Neural cell (in vitro differentiated cells): ENCODE data around the gene C11orf42. TPM values are rescaled to one million over a fixed set of nuclear protein-coding genes. Genes with fewer than 3 reads are reported as not detected.

Source experiments
- H2AFZ ChIP-seq: fragments of 200-600, 300-800 bp; sonication (generic), shearing (Covaris generic); 2 replicates; pipeline ENCODE4 v1.6.0; 2014; ENCODE audit warnings: low read depth, mild to moderate bottlenecking, antibody characterized with exemption, low read length, moderate library complexity
- H3F3A ChIP-seq: fragments of 200-600 bp; shearing (Covaris generic); 2 replicates; pipeline ENCODE4 v1.6.1; 2016; ENCODE audit warnings: mild to moderate bottlenecking, moderate library complexity, mixed read lengths, antibody characterized with exemption, low read length; ENCODE audit not compliant: insufficient read depth, poor library complexity, severe bottlenecking
- H3K27ac ChIP-seq: fragments of 200-600, 300-800 bp; sonication (generic), shearing (Covaris generic); 2 replicates; pipeline ENCODE4 v1.5.1; 2014; ENCODE audit warnings: mild to moderate bottlenecking, low read length, moderate library complexity
- H3K27me3 ChIP-seq: fragments of 300-800, 200-600 bp; sonication (generic), shearing (Covaris generic); 2 replicates; pipeline ENCODE4 v1.6.0; 2014; ENCODE audit warnings: mild to moderate bottlenecking, low read depth, low read length, moderate library complexity; ENCODE audit not compliant: insufficient read depth
- H3K36me3 ChIP-seq: fragments of 300-800, 200-600 bp; sonication (generic), shearing (Covaris generic); 2 replicates; pipeline ENCODE4 v1.5.1; 2014; ENCODE audit warnings: mild to moderate bottlenecking, antibody characterized with exemption, low read length, moderate library complexity; ENCODE audit not compliant: insufficient read depth
- H3K4me2 ChIP-seq: fragments of 300-800, 200-600 bp; sonication (generic), shearing (Covaris generic); 2 replicates; pipeline ENCODE4 v1.6.0; 2014; ENCODE audit warnings: mild to moderate bottlenecking, low read length
- H3K4me3 ChIP-seq: fragments of 300-800, 200-600 bp; sonication (generic), shearing (Covaris generic); 2 replicates; pipeline ENCODE4 v1.5.1; 2014; ENCODE audit warnings: mild to moderate bottlenecking, low read length, moderate library complexity
- H3K79me2 ChIP-seq: fragments of 200-600 bp; shearing (Covaris generic); replicated peaks from 2 replicates; pipeline ENCODE4 v1.6.0; 2014; ENCODE audit warnings: mild to moderate bottlenecking, low read length, moderate library complexity; ENCODE audit not compliant: insufficient read depth
- H3K9ac ChIP-seq: fragments of 300-800, 200-600 bp; sonication (generic), shearing (Covaris generic); 2 replicates; pipeline ENCODE4 v1.6.1; 2016; ENCODE audit warnings: mild to moderate bottlenecking, low read length, mixed read lengths
- H3K9me2 ChIP-seq: fragments of 200-600 bp; shearing (Covaris generic); 2 replicates; pipeline ENCODE4 v1.6.1; 2016; ENCODE audit warnings: mild to moderate bottlenecking, low read length, mixed read lengths; ENCODE audit not compliant: insufficient read depth
- H3K9me3 ChIP-seq: fragments of 200-600, 300-800 bp; sonication (generic), shearing (Covaris generic); 2 replicates; pipeline ENCODE4 v1.6.1; 2016; ENCODE audit warnings: mild to moderate bottlenecking, mixed run types, low read length, moderate library complexity, mixed read lengths
- H4K20me1 ChIP-seq: fragments of 200-600 bp; shearing (Covaris generic); 2 replicates; pipeline ENCODE4 v1.6.1; 2016; ENCODE audit warnings: mild to moderate bottlenecking, mixed run types; ENCODE audit not compliant: insufficient read depth
- CTCF ChIP-seq: fragments of 450-650 bp; IDR thresholded peaks from 2 replicates; pipeline ENCODE4 v1.5.1; 2014; ENCODE audit warnings: antibody characterized with exemption, mild to moderate bottlenecking, moderate library complexity; ENCODE audit not compliant: poor library complexity, severe bottlenecking
- EP300 ChIP-seq: fragments of 450-650 bp; conservative IDR thresholded peaks from 2 replicates; pipeline ENCODE4 v1.6.1; 2014; ENCODE audit warnings: antibody characterized with exemption, mild to moderate bottlenecking, moderate library complexity; ENCODE audit not compliant: poor library complexity, severe bottlenecking
- EZH2 ChIP-seq: fragments of 200-600, 300-800 bp; shearing (Covaris generic), sonication (generic); IDR thresholded peaks from 2 replicates; pipeline ENCODE4 v1.6.1; 2014; ENCODE audit warnings: antibody characterized with exemption, low read length, borderline replicate concordance, mild to moderate bottlenecking; ENCODE audit not compliant: insufficient read depth, poor library complexity, severe bottlenecking
- MXI1 ChIP-seq: fragments of 450-650 bp; conservative IDR thresholded peaks from 2 replicates; pipeline ENCODE4 v1.6.1; 2014; ENCODE audit warnings: antibody characterized with exemption, mild to moderate bottlenecking; ENCODE audit not compliant: poor library complexity, severe bottlenecking
- POLR2AphosphoS5 ChIP-seq: IDR thresholded peaks from 2 replicates; pipeline ENCODE4 v1.6.1; 2012
- RAD21 ChIP-seq: fragments of 450-650 bp; conservative IDR thresholded peaks from 2 replicates; pipeline ENCODE4 v1.6.1; 2014; ENCODE audit warnings: antibody characterized with exemption, mild to moderate bottlenecking, moderate library complexity
- SMC3 ChIP-seq: fragments of 450-650 bp; conservative IDR thresholded peaks from 2 replicates; pipeline ENCODE4 v1.6.1; 2014; ENCODE audit warnings: antibody characterized with exemption, mild to moderate bottlenecking, moderate library complexity; ENCODE audit not compliant: poor library complexity
- TAF1 ChIP-seq: IDR thresholded peaks from 2 replicates; pipeline ENCODE4 v1.6.1; 2012; ENCODE audit warnings: low read depth
- polyA plus RNA-seq: library from polyadenylated mRNA; depleted of rRNA; stranded (reverse); fragments of >200 nt; gene quantifications from 2 replicates; pipeline ENCODE4 v1.2.3, GENCODE V29; 2014
- TF ChIP-seq, protein P1 (sequence below): IDR thresholded peaks from 2 replicates; pipeline ENCODE4 v1.6.1; 2012; ENCODE audit warnings: borderline replicate concordance

Gene C11orf42
- polyA plus RNA-seq, 1 donor from 2014 or later, result not detected

DNA sequence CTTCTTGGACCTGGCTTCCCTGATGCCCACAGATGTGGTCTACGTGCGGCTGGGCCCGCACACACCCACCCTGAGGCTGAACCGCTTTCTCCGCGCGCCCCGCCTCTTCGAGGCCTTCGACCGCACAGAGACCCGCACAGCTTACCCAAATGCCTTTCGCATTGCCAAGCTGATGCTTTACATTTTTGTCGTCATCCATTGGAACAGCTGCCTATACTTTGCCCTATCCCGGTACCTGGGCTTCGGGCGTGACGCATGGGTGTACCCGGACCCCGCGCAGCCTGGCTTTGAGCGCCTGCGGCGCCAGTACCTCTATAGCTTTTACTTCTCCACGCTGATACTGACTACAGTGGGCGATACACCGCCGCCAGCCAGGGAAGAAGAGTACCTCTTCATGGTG is 34.8 kb downstream of the C11orf42 start:
- H4K20me1 ChIP-seq, result no peaks in the 10 kb centered on the region
- no peaks in the 10 kb centered on the region for H3K79me2 ChIP-seq
- no peaks in the 10 kb centered on the region for H3F3A ChIP-seq
- H3K27me3 ChIP-seq, result no peaks in the 10 kb centered on the region
- no peak overlapping the region for H3K9ac ChIP-seq
- H2AFZ ChIP-seq, result no peak overlapping the region
- H3K4me2 ChIP-seq, result no peak overlapping the region
- no peak overlapping the region for H3K4me3 ChIP-seq
- no peak overlapping the region for H3K27ac ChIP-seq
- H3K36me3 ChIP-seq, result no peaks in the 10 kb centered on the region
- H3K9me2 ChIP-seq, result no peaks in the 10 kb centered on the region
- H3K9me3 ChIP-seq, result no peaks in the 10 kb centered on the region
- no peak for TF ChIP-seq POLR2AphosphoS5

DNA sequence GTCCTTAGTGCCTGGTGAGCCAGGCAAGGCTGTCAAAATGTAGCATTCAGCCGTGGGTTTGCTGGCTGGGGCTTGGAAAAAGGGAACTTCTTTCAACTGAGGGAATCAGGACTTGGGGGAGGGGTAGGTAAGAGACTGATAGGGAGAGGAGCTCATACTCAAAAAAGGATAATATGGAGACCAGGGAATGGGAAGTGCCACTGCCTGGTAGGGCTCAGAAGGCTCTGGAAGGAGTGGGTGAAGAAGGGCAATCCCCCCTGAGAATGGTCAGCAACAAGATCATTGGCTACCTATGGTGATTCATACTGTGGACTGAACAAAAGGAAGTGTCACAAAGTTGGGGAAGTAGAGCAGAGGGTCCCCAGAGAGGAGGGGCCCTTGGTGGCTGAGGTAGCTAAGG is 35.4 kb downstream of the C11orf42 start:
- Histone ChIP-seq H3K9me2 (no peaks in the 10 kb centered on the region), H3K4me3 (no peak overlapping the region), H3K79me2 (no peaks in the 10 kb centered on the region), H3K36me3 (no peaks in the 10 kb centered on the region), H3K9ac (no peak overlapping the region), H2AFZ (no peak overlapping the region), H4K20me1 (no peaks in the 10 kb centered on the region), H3K9me3 (no peaks in the 10 kb centered on the region), H3K27me3 (no peaks in the 10 kb centered on the region), H3F3A (no peaks in the 10 kb centered on the region), H3K27ac (no peak overlapping the region), H3K4me2 (no peak overlapping the region)
- TF ChIP-seq, protein P1, sequence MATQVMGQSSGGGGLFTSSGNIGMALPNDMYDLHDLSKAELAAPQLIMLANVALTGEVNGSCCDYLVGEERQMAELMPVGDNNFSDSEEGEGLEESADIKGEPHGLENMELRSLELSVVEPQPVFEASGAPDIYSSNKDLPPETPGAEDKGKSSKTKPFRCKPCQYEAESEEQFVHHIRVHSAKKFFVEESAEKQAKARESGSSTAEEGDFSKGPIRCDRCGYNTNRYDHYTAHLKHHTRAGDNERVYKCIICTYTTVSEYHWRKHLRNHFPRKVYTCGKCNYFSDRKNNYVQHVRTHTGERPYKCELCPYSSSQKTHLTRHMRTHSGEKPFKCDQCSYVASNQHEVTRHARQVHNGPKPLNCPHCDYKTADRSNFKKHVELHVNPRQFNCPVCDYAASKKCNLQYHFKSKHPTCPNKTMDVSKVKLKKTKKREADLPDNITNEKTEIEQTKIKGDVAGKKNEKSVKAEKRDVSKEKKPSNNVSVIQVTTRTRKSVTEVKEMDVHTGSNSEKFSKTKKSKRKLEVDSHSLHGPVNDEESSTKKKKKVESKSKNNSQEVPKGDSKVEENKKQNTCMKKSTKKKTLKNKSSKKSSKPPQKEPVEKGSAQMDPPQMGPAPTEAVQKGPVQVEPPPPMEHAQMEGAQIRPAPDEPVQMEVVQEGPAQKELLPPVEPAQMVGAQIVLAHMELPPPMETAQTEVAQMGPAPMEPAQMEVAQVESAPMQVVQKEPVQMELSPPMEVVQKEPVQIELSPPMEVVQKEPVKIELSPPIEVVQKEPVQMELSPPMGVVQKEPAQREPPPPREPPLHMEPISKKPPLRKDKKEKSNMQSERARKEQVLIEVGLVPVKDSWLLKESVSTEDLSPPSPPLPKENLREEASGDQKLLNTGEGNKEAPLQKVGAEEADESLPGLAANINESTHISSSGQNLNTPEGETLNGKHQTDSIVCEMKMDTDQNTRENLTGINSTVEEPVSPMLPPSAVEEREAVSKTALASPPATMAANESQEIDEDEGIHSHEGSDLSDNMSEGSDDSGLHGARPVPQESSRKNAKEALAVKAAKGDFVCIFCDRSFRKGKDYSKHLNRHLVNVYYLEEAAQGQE, result no peak
- TF ChIP-seq RAD21 (no peak), POLR2AphosphoS5 (no peak), EP300 (no peak), MXI1 (no peak), TAF1 (no peak), EZH2 (no peak), CTCF (no peak), SMC3 (no peak)

- H3K27ac ChIP-seq, result no peak overlapping the region
- H3K79me2 ChIP-seq, result no peaks in the 10 kb centered on the region
- TF ChIP-seq CTCF, result no peak
- no peak for TF ChIP-seq EP300
- TF ChIP-seq POLR2AphosphoS5, result no peak
- TF ChIP-seq, protein P1, result no peak
- TF ChIP-seq EZH2, result no peak
- no peak for TF ChIP-seq TAF1
- TF ChIP-seq MXI1, result no peak
- TF ChIP-seq RAD21, result no peak
- no peak for TF ChIP-seq SMC3
- no peak overlapping the region for H3K9ac ChIP-seq
- H3K4me2 ChIP-seq, result no peak overlapping the region
- H3K9me2 ChIP-seq, result no peaks in the 10 kb centered on the region
- no peak overlapping the region for H3K4me3 ChIP-seq
- no peaks in the 10 kb centered on the region for H3K36me3 ChIP-seq
- no peaks in the 10 kb centered on the region for H3K27me3 ChIP-seq
- H4K20me1 ChIP-seq, result no peaks in the 10 kb centered on the region
- no peak overlapping the region for H2AFZ ChIP-seq
- H3K9me3 ChIP-seq, result no peaks in the 10 kb centered on the region
- H3F3A ChIP-seq, result no peaks in the 10 kb centered on the region
Measured at GRCh38 chr11:6241316-6241715, 36.0 kb downstream of the C11orf42 start.
